GM19452 (cell line): ENCODE results near the gene SLCO6A1.
"Not testable (repeated sequence)": the region's sequence is repeated elsewhere in the genome, so short reads cannot be mapped to it uniquely, and the experiment has no call there.

Experiments
- ATAC-seq: cut with Tn5 transposase; IDR thresholded peaks from one replicate; pipeline ENCODE4 v1.9.1; 2021; ENCODE audit not compliant: unreplicated experiment

The SLCO6A1 gene, protein sequence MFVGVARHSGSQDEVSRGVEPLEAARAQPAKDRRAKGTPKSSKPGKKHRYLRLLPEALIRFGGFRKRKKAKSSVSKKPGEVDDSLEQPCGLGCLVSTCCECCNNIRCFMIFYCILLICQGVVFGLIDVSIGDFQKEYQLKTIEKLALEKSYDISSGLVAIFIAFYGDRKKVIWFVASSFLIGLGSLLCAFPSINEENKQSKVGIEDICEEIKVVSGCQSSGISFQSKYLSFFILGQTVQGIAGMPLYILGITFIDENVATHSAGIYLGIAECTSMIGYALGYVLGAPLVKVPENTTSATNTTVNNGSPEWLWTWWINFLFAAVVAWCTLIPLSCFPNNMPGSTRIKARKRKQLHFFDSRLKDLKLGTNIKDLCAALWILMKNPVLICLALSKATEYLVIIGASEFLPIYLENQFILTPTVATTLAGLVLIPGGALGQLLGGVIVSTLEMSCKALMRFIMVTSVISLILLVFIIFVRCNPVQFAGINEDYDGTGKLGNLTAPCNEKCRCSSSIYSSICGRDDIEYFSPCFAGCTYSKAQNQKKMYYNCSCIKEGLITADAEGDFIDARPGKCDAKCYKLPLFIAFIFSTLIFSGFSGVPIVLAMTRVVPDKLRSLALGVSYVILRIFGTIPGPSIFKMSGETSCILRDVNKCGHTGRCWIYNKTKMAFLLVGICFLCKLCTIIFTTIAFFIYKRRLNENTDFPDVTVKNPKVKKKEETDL

DNA sequence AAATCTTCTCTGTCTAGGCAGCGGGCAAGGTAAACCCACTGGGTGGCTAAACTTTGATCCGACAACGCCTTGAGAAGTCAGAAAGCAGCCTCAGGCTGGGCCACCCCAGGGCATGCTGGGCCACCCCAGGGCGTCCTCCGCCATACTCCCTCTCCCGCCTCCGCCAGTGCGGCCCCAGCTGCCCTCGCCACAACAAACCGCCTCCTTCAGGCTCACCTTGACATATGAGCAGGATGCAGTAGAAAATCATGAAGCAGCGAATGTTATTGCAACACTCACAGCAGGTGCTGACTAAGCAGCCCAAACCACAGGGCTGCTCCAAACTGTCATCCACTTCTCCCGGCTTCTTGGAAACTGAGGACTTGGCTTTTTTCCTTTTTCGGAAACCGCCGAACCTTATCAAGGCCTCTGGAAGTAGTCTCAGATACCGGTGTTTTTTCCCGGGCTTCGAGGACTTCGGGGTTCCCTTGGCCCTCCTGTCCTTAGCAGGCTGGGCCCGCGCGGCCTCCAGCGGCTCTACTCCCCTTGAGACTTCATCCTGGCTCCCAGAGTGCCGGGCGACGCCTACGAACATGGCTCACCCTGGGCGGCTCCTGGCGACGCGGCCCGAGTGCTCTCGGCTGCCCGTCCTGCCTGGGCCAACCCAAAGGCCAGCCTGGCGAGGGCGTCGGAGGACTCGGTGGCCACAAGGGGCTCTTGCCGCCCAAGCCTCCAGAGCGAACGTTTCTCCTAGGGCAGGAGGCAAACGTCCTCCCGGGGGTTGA lies at the start of gene SLCO6A1:
Gene SLCO6A1 (minus strand): TSS at position 731 of the 764 bp plus-strand sequence. CDS start 157 bp downstream, at position 574.
- no peak for ATAC-seq

DNA sequence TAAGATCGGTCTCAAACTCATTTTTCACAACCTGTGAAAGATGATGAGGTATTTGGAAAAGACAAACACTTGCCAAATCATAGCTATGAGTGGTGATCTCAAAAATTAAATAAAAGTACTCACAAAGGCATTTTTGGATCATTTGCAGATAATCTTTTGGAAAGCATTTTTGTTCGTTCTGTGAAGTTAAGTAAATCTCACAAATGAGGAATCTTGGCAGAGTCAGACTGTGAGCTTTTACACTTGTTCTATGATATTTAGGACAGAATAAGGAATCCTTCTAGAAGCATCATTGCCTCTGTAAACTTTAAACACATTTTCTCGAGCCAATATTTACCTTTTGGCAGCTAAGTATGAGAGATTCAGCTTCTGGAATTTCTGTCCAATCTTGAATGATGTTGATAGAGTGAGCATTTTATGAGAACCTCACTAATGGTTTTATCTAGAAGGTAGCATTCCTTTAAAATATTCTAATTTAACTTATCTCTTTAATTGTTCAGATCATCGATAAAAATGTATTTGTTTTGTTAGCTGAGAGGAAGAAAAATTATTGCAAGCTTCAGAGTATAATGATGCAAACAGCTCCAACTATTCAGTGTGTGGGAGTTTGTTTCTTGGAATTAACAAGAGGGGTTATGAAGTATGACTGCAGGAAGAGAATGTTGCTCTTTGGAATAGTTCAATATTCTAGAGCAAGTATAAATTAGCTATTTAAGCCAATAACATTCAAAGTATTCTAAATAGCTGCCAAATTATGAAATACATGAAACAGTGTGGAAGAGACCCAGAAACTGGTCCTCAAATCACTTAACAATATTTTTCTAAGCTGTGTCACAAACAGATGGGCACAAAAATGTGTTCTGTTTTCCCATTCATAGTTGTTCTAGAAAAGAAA lies 48.6 kb upstream of the SLCO6A1 start:
- no peak for ATAC-seq

DNA sequence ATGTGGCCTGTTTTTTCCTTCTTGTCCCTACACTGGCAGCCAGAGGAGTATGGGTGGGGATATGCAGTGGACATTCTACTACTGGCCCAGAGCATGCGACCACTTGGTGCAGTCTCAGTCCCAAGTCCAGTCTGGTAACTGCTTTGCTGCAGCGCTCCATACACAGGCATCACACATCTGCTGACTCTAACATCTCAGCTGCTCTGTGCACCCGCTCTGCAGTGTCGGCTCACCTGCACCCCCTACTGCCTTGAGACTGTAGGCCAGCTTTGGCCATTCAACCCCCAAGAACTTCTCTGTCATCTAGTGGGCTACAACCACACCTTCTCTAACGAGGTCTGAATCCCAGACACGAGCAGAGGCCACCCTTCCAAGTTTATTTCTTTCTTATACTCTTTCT lies 46.4 kb upstream of the SLCO6A1 start:
- ATAC-seq, result peak; percentile 95

DNA sequence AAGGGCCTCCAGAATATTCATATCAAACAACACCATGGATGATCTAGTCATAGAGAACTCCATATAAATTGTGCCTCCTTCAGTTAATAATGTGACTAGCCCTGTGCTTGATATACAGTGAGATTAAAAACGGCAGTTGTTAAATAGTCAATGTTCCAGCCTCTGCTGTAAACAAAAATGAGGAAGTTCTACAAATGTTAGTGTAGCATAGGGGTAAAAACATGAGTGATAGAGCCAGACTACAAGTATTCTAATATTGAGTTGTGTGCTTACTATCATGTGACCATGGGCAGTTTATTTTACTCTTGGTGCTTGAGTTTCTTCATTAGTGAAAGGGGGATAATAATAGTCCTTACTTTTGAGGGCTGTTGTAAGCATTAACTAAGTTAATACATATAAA lies 43.3 kb upstream of the SLCO6A1 start:
- ATAC-seq, result no peak

DNA sequence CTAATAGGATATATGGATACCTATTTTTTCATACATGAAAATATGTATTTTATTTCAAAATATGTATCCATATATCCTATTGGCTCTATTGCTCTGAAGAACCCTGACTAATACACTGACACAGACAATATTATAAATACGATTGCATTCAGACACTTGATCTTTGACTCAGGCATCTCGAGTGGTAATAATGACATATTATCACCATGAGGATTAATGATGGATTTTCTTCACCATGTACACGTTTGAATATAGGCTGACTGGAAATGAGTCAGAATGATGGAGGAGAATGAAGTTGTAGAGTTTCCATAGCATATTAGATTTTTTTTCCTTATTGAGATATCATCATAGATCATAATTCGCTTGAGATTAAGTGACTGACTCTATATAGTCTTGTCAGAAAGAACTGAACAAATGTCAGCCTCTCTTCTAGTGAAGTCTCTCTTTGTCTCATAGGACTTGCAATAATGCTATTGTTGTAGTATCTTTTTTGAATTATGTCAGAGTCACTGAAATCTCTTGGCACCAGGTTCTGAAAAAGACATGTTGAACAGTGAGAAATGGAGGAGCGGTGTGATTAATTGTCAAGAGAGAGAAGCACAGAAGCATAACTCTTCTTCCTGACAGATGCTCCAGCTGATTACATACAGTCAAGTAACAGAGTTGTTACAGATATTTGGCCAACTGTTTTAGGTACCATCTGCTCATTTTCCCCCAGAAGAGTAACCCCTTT lies 41.4 kb upstream of the SLCO6A1 start:
- no peak for ATAC-seq

DNA sequence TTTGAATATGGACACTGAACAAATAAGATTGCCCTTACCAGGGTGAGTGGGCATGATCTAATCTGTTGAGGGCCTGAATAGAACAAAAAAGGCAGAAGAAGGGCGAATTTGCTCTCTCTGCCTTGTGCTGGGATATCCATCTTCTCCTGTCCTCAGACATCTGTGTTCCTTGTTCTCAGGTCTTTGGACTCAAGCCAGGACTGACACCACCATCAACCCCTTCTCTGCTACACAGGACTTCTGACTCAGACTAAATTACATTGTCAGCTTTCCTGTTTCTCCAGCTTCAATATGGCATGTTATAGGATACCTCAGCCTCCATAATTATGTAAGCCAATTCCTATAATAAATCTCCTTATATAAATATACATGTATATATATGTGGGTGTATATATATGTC lies 40.8 kb upstream of the SLCO6A1 start:
- no peak for ATAC-seq

DNA sequence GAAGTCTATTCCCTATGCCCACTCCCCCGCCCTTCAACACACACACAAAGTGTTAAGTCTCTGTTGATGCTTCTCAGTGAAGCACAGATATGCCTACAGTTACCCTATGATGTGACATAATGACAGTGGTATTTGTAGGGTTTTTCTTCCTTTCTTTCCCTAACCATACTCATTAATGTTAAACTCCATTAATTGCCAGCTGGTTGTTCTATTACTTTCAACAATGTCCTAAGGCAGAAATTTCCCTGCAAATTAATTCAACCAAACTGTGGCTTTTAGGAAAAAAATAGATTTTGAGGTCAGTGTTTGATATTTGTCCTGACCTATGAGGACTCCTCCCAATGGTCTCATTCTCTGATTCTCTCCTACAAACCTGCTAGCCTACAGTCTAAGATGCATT lies 38.2 kb upstream of the SLCO6A1 start:
- no peak for ATAC-seq

DNA sequence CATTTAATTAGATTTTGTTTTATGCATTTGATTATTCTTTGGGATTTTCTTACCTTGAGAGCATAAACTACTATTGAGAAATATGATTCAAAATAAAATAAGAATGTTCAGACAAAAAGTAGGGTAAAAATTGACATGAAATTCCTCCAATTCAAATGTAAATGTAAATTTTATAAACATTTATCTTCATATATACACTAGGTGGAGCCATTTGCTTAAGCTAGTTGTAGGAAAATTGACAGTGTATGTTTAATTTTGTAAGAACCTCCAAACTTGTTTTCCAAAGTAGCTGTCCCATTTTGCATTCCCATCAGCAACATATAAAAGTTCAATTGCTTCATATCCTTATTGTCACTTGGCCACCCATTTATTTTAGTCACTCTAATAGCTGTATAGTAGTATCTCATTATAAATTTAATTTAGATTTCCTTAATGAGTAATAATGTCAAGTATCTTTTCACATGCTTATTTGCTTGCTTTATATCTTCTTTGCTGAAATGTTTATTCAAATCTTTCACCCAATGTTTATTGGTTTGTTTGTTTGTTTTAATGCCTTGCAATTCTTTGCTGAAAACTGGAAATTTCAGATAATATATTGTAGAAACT lies 37.6 kb upstream of the SLCO6A1 start:
- ATAC-seq, result no peak

DNA sequence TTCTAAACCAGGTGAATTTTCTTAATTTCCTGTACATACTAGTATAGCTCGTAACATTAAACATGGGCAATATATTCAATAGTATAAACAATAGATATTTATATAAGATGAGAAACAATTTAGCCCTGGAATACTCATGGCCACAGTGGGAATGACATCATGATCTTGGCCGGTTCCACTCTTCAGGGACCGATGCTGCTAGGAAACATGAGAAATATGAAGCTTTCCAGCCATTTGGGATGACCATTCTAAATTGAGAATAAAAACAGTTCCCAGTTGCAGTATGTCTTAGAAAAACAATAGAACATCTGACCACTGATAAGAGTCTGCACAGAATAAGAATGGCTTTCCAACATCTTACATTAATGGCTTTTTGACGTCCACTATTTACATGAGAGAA lies 33.3 kb upstream of the SLCO6A1 start:
- no peak for ATAC-seq

DNA sequence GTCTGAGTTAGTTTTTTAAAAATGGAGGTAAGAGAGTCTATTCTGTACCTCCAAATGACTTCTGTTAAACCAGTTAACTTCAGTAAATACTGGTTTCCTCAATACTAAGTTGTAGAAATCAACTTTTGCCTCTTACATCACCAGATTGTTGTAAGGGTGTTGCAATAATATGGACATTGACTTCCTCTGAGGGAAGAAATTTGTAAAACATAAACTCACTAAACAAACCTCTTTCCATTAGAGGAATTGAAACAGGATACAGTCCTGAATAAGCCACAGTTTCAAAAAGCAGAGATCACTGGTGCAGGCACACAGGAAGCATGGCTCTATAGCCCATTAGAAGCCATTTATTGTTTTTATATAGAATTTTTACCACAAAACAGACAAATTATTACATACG lies 32.7 kb upstream of the SLCO6A1 start:
- ATAC-seq, result peak; percentile 95

DNA sequence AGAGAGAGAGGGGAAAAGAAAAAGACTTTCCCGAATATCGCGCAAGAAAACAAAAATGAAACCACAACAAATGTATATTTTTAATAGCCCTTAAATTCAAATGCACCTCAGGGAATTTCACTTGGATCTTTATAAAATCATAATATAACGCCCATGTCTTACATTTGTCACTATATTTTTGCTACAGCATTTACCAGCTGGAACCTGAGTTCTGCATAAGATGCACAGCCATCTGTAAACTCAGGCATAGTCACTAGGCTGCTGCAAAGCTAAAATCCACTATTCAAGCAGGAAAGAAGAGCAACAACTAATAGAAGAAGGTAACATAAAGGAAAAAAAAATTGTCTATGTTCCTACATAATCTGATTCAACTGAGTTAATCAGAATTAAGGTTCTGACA lies 30.6 kb upstream of the SLCO6A1 start:
- ATAC-seq, result no peak

DNA sequence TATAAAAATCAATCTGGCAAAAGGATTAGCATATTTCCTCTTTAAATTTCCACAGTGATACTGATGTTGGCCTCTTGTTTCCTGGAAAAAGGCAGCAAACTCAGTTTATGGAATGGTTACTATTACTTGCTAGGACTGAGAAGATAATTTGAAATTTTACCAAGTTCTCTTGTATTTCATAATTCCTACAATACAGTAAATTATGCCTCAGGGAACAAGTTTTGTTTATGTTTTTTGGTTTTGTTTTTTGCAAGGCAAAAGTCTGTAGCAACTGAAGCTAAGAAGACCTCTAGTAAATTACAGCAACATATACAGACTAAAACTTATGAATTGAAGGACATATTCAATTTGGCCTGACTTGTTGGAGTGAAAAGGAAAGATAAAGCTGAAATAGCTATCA lies 30.2 kb upstream of the SLCO6A1 start:
- ATAC-seq, result no peak

DNA sequence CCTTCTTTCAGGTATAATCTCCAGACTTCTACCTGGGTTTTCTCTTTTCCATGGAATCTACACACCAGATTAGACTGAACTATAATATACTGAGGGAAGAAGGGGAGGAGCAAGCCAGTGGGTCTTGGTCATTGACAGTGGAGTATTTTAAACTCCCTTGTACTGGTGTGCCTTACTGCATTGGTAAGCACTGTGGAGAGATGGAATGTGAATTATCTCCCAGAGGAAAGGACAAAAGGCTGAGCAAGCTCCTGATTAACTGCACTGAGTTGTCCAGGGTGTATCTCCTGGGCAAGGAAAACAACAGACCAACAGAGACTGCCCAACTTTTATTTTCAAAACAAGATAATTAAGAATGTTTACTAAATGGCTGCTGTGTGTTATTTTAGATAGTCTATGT lies 29.8 kb upstream of the SLCO6A1 start:
- ATAC-seq, result no peak

DNA sequence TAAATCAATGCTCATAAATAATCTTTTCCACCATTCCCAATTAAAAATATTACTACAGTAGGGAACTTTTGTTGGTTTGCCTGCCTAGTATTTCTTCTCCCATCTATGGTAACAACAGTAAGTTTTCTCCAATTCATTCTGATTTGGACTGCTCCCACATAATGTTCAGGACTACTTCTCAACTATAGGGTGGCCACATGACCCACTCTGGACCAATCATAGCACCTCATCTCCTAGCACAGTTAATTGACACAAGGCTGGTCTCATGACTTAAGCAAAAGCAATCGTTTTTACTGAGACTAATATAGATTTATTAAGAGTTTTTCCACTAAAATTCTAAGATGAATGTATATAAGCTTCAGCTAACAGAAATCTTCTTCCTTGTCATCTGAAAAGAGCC lies 28.7 kb upstream of the SLCO6A1 start:
- ATAC-seq, result no peak

DNA sequence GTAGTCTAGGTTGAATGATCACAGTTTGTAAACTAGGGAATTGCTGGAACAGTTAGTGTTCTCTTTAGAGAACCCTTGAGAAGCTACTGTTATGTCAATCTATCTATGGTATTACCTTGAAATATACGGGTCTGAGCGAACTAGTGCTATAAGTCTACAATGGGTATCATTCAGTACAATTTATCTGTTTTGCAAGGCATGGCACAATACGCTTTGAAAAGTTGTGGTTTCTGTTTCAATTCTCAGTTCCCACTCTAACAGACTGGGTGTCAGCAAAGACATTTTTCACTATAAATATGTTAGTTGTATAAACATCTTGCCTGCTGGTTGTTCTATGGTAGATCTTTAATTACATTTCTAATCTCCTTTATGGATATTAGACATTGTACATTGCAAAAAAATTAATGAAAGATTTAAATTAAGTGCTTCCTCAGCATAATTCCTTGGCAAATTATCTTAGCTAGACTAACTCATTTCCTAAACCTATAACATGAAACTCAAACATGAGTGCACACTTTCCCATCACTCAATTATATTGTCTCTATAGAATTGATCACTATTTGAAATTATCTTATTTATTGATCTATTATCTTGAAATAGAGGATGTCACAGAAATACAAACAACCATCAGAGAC lies 24.9 kb upstream of the SLCO6A1 start:
- ATAC-seq, result peak; percentile 100

DNA sequence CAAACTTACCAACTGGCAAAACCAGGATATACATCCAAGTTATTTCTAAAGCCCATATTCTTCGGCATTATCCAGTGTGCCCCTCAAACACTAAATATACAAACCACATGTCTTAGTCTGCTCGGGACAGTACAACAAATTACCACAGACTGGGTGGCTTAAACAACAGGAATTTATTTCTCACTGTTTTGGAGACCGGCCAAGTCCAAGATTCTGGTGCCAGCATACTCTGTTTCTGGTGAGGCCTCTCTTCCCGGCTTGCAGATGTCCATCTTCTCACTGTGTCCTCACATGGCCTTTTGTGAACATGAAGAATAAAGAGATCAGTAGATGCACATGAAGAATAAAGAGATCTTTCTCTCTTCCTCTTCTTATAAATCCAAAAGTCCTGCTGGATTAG lies 12.9 kb upstream of the SLCO6A1 start:
- no peak for ATAC-seq

DNA sequence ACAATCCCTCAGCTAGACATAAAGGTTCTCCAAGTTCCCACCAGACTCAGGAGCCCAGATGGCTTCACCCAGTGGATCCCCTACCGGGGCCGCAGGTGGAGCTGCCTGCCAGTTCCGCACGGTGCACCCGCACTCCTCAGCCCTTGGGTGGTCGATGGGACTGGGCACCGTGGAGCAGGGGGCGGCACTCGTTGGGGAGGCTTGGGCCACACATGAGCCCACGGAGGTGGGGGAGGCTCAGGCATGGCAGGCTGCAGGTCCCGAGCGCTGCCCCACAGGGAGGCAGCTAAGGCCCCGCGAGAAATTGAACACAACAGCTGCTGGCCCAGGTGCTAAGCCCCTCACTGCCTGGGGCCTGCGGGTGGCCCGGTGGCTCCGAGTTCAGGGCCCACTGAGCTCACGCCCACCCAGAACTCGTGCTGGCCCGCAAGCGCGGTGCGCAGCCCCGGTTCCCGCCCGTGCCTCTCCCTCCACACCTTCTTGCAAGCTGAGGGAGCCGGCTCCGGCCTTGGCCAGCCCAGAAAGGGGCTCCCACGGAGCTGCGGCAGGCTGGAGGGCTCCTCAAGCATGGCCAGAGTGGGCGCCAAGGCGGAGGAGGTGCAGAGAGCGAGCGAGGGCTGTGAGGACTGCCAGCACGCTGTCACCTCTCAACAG lies 7.4 kb downstream of the SLCO6A1 start:
- not testable (repeated sequence) for ATAC-seq

DNA sequence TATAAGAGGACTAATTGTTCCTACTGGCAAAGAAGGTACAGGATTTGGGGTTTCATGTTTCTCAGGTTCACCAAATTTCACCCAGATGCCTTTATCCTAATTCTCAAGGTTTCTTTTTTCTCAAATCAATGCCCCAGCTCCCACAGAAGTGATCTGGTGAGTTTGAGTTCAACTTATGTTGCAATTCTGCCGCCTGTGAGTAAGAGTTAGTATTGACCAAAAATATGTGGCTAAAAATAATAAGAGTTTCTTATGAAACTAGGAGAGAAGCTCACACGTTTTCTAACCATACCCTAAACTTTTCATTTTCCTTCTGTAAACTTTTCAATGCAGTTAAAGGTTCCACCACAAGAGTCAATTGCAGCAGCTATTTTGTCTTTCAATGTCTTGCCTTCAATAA lies 15.1 kb downstream of the SLCO6A1 start:
- ATAC-seq, result no peak
